Uterus (tissue), 2 donors: ENCODE data around the gene GFPT2.

Experiments
- POLR2A ChIP-seq, 2 donors: fragments of 450-650 bp; IDR thresholded peaks; one replicate each; pipeline ENCODE4 v1.6.1; 2016; ENCODE audit warnings: antibody characterized with exemption in 2 of 2, mild to moderate bottlenecking in 1 of 2, moderate library complexity in 1 of 2
- TF ChIP-seq, protein P1 (sequence below), 4 experiments: fragments of 200-600 bp in 2 of 4; fragments of 450-650 bp in 2 of 4; sonication (generic) in 2 of 4; IDR thresholded peaks; one replicate each; pipeline ENCODE4 v1.5.1; 2016 to 2019; ENCODE audit warnings: antibody characterized with exemption in 4 of 4, mild to moderate bottlenecking in 2 of 4, moderate library complexity in 1 of 4

DNA sequence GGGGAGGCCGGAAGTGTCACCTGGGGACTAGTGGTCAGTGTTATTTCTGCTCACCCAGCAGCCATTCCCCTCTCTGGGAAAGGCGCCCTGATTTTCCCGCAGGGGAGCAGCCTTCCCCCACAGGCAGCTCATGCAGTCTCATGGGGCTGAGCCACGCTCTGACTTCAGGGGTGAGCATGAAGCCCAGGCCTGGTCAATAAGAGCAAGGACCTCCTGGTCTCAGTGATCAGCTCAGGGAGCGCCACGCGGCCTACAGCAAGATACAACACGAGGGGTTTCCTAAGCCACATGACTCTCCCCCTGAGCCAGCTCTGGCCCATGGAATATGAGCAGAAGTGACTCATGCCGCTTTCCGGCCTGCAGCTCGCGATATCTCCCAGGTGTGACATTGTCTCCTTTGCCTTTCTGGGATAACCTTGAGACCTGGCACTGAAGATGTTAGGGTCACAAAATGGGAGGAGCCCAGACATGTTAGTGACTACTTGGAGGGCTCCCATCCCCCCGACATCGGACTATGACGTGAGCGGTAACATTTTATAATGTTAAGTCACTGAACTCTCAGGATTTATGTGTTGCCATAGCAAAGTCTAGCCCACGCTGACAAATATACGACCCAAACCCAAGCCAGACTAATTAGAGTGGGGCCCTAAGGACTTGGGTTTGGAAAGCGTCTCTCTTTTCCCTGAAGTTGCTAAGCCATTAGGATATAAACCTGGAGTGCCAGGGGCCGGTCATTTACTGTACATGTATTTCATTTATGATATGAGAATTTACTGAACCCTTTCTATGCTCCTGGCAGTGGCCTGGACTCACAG, 46.5 kb upstream of the GFPT2 start:
- TF ChIP-seq, protein P1, sequence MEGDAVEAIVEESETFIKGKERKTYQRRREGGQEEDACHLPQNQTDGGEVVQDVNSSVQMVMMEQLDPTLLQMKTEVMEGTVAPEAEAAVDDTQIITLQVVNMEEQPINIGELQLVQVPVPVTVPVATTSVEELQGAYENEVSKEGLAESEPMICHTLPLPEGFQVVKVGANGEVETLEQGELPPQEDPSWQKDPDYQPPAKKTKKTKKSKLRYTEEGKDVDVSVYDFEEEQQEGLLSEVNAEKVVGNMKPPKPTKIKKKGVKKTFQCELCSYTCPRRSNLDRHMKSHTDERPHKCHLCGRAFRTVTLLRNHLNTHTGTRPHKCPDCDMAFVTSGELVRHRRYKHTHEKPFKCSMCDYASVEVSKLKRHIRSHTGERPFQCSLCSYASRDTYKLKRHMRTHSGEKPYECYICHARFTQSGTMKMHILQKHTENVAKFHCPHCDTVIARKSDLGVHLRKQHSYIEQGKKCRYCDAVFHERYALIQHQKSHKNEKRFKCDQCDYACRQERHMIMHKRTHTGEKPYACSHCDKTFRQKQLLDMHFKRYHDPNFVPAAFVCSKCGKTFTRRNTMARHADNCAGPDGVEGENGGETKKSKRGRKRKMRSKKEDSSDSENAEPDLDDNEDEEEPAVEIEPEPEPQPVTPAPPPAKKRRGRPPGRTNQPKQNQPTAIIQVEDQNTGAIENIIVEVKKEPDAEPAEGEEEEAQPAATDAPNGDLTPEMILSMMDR (IDR thresholded peaks at IDR 0.05) = no peak
- TF ChIP-seq POLR2A (IDR thresholded peaks at IDR 0.05) = no peak
